GM12872 (cell line): Measurements from ENCODE around the gene WDR93.

Source experiments
- CTCF ChIP-seq: IDR thresholded peaks from 3 replicates; pipeline ENCODE4 v1.5.1; 2011; ENCODE audit warnings: low read depth, mild to moderate bottlenecking, low read length, moderate library complexity; ENCODE audit not compliant: insufficient read depth

WDR93 gene

GRCh38 chr15:89690276-89691218 is at the start of gene WDR93, which contains the start of gene PEX11A:
WDR93 (plus strand) TSS chr15:89690811; CDS start chr15:89701747, 10,936 bp downstream.
PEX11A (minus strand) TSS chr15:89690754; CDS start chr15:89690632, 122 bp downstream.
- TF ChIP-seq CTCF, result no peak

DNA sequence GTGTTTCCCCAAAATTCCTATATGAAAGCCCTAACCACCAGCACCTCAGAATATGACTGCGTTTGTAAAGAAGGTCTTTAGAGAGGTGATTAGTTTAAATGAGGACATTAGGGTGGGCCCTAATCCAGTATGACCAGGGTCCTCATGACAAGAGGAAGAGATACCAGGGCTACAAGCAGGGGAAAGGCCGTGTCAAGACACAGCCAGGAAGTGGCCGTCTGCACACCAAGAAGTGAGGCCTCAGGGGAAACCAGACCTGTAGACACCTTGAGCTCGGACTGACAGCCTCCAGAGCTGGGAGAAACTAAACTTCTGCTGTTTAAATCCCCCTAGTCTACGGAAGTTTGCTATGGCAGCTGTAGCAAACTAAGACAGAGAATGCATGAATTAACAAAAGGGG is 49.6 kb upstream of the WDR93 start:
- TF ChIP-seq CTCF, result no peak

DNA sequence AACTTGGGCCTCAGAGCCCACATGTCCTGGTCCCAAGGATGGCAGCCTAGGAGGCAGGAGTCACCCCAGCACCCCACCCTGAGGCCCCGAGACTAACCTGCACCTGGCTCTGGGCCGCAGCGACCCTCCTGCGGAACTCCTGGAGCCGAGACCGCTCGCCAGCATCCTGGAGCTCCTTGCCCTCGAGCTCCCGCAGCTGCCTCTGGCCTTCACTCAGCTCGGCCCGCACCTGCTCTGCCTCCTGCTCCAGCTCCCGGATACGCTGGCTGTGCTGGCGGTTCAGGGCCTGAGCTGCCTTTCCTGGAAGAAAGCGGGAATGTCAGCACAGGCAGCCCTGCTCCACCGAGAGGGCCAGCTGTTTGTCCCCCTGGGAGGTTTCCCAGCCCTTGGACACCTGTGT is 48.5 kb upstream of the WDR93 start:
- TF ChIP-seq CTCF, result no peak

- no peak for TF ChIP-seq CTCF
Measured at GRCh38 chr15:89645680-89646079, 44.9 kb upstream of the WDR93 start.

- no peak for TF ChIP-seq CTCF
Measured at GRCh38 chr15:89646416-89647141, 44.0 kb upstream of the WDR93 start.

DNA sequence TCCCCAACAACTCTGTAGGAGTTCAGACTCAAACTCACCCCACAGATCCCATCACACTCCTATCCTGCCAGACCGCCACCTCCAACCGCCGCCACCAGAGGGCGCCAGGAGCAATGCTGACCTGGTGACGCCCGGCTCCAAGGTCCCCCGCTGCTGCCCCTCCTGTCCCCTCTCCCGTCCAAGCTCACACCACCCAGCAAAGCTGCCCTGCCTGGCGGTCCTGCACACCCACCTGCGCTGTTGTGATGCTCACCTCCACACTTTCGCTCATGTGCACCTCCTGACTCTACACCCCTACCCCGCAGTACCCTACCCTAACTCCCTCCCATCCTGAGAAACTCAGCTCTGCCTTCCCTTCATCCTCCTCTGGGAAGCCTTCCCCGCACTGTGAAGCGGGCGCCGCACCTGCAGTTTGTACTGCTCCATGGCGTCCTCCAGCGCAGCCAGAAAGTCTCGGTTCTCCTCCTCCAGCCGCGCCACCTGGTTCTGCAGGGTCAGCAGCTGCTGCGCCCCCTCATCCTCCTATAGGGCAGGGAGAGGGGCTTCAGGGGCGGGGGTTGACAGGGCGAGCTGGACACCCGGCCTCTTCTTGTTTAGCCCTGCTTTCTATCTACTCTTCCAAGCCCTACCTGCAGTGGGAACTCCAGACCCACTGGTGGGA is 43.3 kb upstream of the WDR93 start:
- peak; percentile 93 for TF ChIP-seq CTCF
